B cell (primary cell): Measurements from ENCODE around the gene KCTD20.

Source experiments
- EZH2 ChIP-seq: IDR thresholded peaks from 2 replicates; pipeline ENCODE4 v1.6.1; 2012; ENCODE audit warnings: borderline replicate concordance, low read depth, mild to moderate bottlenecking, moderate library complexity, low read length; ENCODE audit not compliant: insufficient read depth, poor library complexity, severe bottlenecking
- TF ChIP-seq, protein P1 (sequence below): fragments of 200-600 bp; IDR thresholded peaks from one replicate; pipeline ENCODE4 v1.8.0; 2022; ENCODE audit warnings: antibody characterized with exemption, mild to moderate bottlenecking

DNA sequence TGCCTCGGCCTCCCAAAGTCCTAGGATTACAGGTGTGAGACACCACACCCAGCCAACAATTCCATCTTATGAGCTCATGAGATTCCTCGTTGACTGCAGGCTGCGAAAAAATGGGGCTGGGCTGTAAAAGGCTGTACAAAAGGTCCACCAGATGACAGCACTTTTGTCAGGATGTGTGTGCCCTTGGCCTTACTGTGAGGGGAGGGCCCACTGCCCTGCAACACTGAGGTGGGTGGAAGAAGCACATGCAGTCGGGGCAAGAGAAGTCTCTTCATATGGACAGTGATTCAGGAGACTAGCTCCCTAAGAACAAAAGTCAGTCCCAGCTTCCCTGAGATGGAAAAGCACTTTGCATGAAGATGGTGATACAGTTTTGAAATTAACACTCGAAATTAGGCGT lies 50.5 kb downstream of the KCTD20 start:
- TF ChIP-seq, protein P1, sequence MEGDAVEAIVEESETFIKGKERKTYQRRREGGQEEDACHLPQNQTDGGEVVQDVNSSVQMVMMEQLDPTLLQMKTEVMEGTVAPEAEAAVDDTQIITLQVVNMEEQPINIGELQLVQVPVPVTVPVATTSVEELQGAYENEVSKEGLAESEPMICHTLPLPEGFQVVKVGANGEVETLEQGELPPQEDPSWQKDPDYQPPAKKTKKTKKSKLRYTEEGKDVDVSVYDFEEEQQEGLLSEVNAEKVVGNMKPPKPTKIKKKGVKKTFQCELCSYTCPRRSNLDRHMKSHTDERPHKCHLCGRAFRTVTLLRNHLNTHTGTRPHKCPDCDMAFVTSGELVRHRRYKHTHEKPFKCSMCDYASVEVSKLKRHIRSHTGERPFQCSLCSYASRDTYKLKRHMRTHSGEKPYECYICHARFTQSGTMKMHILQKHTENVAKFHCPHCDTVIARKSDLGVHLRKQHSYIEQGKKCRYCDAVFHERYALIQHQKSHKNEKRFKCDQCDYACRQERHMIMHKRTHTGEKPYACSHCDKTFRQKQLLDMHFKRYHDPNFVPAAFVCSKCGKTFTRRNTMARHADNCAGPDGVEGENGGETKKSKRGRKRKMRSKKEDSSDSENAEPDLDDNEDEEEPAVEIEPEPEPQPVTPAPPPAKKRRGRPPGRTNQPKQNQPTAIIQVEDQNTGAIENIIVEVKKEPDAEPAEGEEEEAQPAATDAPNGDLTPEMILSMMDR, result no peak
- TF ChIP-seq EZH2, result no peak
